ENCODE measurements around the gene ZNF217. TPM values are rescaled to one million over a fixed set of nuclear protein-coding genes. Genes with fewer than 3 reads are reported as not detected.
"Not testable (repeated sequence)": the region's sequence is repeated elsewhere in the genome, so short reads cannot be mapped to it uniquely, and the experiment has no call there.

ZNF217 gene
- polyA plus RNA-seq, 1 experiment = 16.6 TPM

GRCh38 chr20:53594068-53595017 lies 704 bp upstream of the ZNF217 start:
- ChIA-PET POLR2A (interaction anchor here (0.6 to 1.6 kb wide), 10 partner anchors 11 to 521 kb away, joined by 3 to 7 read pairs (median 4); no protein-coding TSS in a partner anchor), CTCF (interaction anchor here (0.6 to 1.9 kb wide), 9 partner anchors 17 to 345 kb away, joined by 3 to 8 read pairs (median 3); no protein-coding TSS in a partner anchor)
- Histone ChIP-seq H3K27me3 (ENCODE audit: control insufficient read depth, insufficient read depth, low read length) (no peaks in the 10 kb centered on the region), H3K4me3 (ENCODE audit: low read depth, low read length) (peak overlapping the region; percentile 69), H3K9me3 (ENCODE audit: control insufficient read depth, insufficient read depth, low read length) (no peaks in the 10 kb centered on the region), H3K27ac (ENCODE audit: low read depth, low read length) (peak overlapping the region; percentile 70)
- TF ChIP-seq CTCF (IDR thresholded peaks at IDR 0.05; ENCODE audit: low read depth, low read length) = no peak
- DNase-seq (ENCODE audit: low read depth, low spot score) = peak; percentile 69

GRCh38 chr20:53592992-53593465 lies 610 bp downstream of the ZNF217 start:
- ChIA-PET CTCF (interaction anchor here (0.6 kb wide), 2 partner anchors 77 to 301 kb away, joined by 3 read pairs; no protein-coding TSS in a partner anchor), POLR2A (interaction anchor here (0.5 to 1.5 kb wide), 4 partner anchors 10 to 532 kb away, joined by 3 to 5 read pairs (median 4); no protein-coding TSS in a partner anchor)
- DNase-seq (ENCODE audit: low read depth, low spot score) = no peak
- Histone ChIP-seq H3K27me3 (ENCODE audit: control insufficient read depth, insufficient read depth, low read length) (no peaks in the 10 kb centered on the region), H3K4me3 (ENCODE audit: low read depth, low read length) (peak overlapping the region; percentile 69), H3K9me3 (ENCODE audit: control insufficient read depth, insufficient read depth, low read length) (no peaks in the 10 kb centered on the region), H3K27ac (ENCODE audit: low read depth, low read length) (peak overlapping the region; percentile 83)
- no peak for TF ChIP-seq CTCF (IDR thresholded peaks at IDR 0.05; ENCODE audit: low read depth, low read length)

- ChIA-PET CTCF (interaction anchor here (0.6 to 1.1 kb wide), 4 partner anchors 21 to 347 kb away, joined by 3 to 5 read pairs (median 4); no protein-coding TSS in a partner anchor), POLR2A (interaction anchor here (0.7 to 1.0 kb wide), 4 partner anchors 10 to 532 kb away, joined by 3 to 5 read pairs (median 4); no protein-coding TSS in a partner anchor)
- Histone ChIP-seq H3K27ac (ENCODE audit: low read depth, low read length) (peak overlapping the region; percentile 83), H3K4me3 (ENCODE audit: low read depth, low read length) (peak overlapping the region; percentile 69)
- not testable (repeated sequence) for DNase-seq (ENCODE audit: low read depth, low spot score); H3K9me3 ChIP-seq (ENCODE audit: control insufficient read depth, insufficient read depth, low read length); H3K27me3 ChIP-seq (ENCODE audit: control insufficient read depth, insufficient read depth, low read length)
These were observed 1.1 kb downstream of the ZNF217 start for GRCh38 chr20:53592454-53592991.

GRCh38 chr20:53591941-53592441 lies 1.6 kb downstream of the ZNF217 start:
- H3K27ac ChIP-seq (ENCODE audit: low read depth, low read length) = peak overlapping the region; percentile 83
- ChIA-PET POLR2A (interaction anchor here (0.7 to 1.0 kb wide), 2 partner anchors 9 to 344 kb away, joined by 3 to 4 read pairs; no protein-coding TSS in a partner anchor), CTCF (interaction anchor here (0.6 to 1.1 kb wide), 3 partner anchors 21 to 348 kb away, joined by 3 to 5 read pairs (median 4); no protein-coding TSS in a partner anchor)
- not testable (repeated sequence) for H3K9me3 ChIP-seq (ENCODE audit: control insufficient read depth, insufficient read depth, low read length); DNase-seq (ENCODE audit: low read depth, low spot score); H3K27me3 ChIP-seq (ENCODE audit: control insufficient read depth, insufficient read depth, low read length)
- H3K4me3 ChIP-seq (ENCODE audit: low read depth, low read length) = peak overlapping the region; percentile 69

GRCh38 chr20:53591206-53591741 lies 2.4 kb downstream of the ZNF217 start:
- POLR2A ChIA-PET; H3K27me3 ChIP-seq (ENCODE audit: control insufficient read depth, insufficient read depth, low read length); H3K27ac ChIP-seq (ENCODE audit: low read depth, low read length); H3K9me3 ChIP-seq (ENCODE audit: control insufficient read depth, insufficient read depth, low read length); DNase-seq (ENCODE audit: low read depth, low spot score): not testable (repeated sequence)
- CTCF ChIA-PET = interaction anchor here (1.0 to 1.1 kb wide), 2 partner anchors 324 to 348 kb away, joined by 4 to 5 read pairs; no protein-coding TSS in a partner anchor
- H3K4me3 ChIP-seq (ENCODE audit: low read depth, low read length) = peak overlapping the region; percentile 69

- POLR2A ChIA-PET; H3K27me3 ChIP-seq (ENCODE audit: control insufficient read depth, insufficient read depth, low read length); H3K9me3 ChIP-seq (ENCODE audit: control insufficient read depth, insufficient read depth, low read length); DNase-seq (ENCODE audit: low read depth, low spot score); H3K27ac ChIP-seq (ENCODE audit: low read depth, low read length): not testable (repeated sequence)
- H3K4me3 ChIP-seq (ENCODE audit: low read depth, low read length) = peak overlapping the region; percentile 69
- CTCF ChIA-PET = interaction anchor here (1.2 kb wide), 1 partner anchor 325 kb away, joined by 4 read pairs; no protein-coding TSS in a partner anchor
These were observed 3.0 kb downstream of the ZNF217 start for GRCh38 chr20:53590608-53591007.

GRCh38 chr20:53590122-53590521 lies 3.5 kb downstream of the ZNF217 start:
- DNase-seq (ENCODE audit: low read depth, low spot score); H3K27ac ChIP-seq (ENCODE audit: low read depth, low read length); POLR2A ChIA-PET; H3K9me3 ChIP-seq (ENCODE audit: control insufficient read depth, insufficient read depth, low read length); H3K27me3 ChIP-seq (ENCODE audit: control insufficient read depth, insufficient read depth, low read length): not testable (repeated sequence)
- H3K4me3 ChIP-seq (ENCODE audit: low read depth, low read length) = peak overlapping the region; percentile 40
- CTCF ChIA-PET = interaction anchor here (1.2 kb wide), 1 partner anchor 325 kb away, joined by 4 read pairs; no protein-coding TSS in a partner anchor

GRCh38 chr20:53589321-53590065 lies 4.1 kb downstream of the ZNF217 start:
- POLR2A ChIA-PET; H3K27me3 ChIP-seq (ENCODE audit: control insufficient read depth, insufficient read depth, low read length); H3K27ac ChIP-seq (ENCODE audit: low read depth, low read length); DNase-seq (ENCODE audit: low read depth, low spot score); H3K9me3 ChIP-seq (ENCODE audit: control insufficient read depth, insufficient read depth, low read length): not testable (repeated sequence)
- H3K4me3 ChIP-seq (ENCODE audit: low read depth, low read length) = 0 out of 2 replicates have a peak overlapping the region, but pooled peaks have one; percentile 27
- CTCF ChIA-PET = interaction anchor here (0.7 to 1.2 kb wide), 2 partner anchors 326 to 350 kb away, joined by 3 to 4 read pairs; no protein-coding TSS in a partner anchor
